Measurements from ENCODE around the gene MAML3. TPM values are rescaled to one million over a fixed set of nuclear protein-coding genes. Genes with fewer than 3 reads are reported as not detected.

The MAML3 gene
- total and polyA plus RNA-seq, 2 donors, result 4.3 to 5.2 TPM

DNA sequence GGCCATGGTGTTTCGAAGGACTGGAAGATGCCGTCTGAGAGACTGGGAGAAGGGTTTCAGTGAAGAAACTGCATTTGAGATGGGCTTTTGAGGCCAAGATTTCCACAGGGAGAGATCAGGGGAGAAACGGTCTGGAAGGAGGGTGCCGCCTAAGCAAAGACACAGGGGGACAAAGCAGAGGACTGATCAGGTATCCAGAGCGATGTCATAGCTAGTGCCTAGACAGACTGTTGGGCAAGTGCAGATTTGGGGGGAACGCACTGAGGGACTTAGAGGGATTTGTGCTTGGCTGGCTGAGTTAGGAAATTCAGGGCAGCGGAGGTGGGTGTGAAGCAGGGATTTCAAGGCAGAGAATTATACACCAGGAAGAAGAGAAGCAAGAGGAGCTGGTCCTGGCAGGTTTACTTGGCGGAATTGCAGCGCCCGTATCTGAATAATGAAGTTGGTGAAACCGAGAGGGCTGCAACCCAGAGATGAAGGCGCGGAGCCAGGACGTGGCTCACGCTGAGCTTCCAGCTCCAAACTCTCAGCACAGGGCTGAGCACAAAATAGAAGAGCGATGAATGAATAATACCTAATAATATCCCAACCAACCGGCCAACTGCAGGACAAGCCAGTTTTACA is 106.9 kb downstream of the MAML3 start:
- H3K4me3 ChIP-seq (ENCODE audit: low read length in 2 of 2), result no peak overlapping the region
- no peak for DNase-seq (ENCODE audit: low read depth in 6 of 9, low spot score in 9 of 9)
- H3K36me3 ChIP-seq (ENCODE audit: control insufficient read depth in 2 of 2, insufficient read depth in 2 of 2, low read length in 1 of 2), result no peaks in the 10 kb centered on the region
- WGBS, result 93% methylated on average over 17 of the region's 17 CpGs
- H3K27me3 ChIP-seq (ENCODE audit: control insufficient read depth in 2 of 2, insufficient read depth in 1 of 2, low read length in 1 of 2), result no peaks in the 10 kb centered on the region
- peaks cover 41 to 66% of the 10 kb centered on the region in 2 donors for H3K4me1 ChIP-seq (ENCODE audit: control insufficient read depth in 2 of 2, insufficient read depth in 2 of 2, low read length in 2 of 2)
- peak overlapping the region in 1 of 2 donors; percentile 95 for H3K27ac ChIP-seq (ENCODE audit: low read depth in 1 of 2, low read length in 1 of 2)
- no peaks in the 10 kb centered on the region for H3K9me3 ChIP-seq (ENCODE audit: control insufficient read depth in 2 of 2, insufficient read depth in 1 of 2, low read length in 1 of 2)

DNA sequence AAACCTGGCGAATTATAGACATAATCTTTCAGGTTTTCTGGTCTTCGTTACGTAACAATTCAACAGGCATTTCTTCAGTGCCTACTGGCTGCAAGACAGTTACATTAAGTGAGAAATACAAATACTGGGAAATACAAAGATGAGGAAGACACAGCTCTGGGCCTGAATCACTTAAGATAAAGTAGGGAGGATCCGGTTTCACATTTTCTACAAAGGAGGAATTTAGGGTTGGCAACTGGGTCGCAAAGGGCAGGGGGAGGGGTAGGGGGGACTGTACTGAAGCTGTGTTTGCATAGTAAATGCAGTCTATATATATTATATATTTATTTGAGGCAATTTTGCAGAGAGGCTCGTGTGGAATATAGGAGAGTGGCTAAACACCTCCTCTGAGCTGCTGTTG is 107.4 kb downstream of the MAML3 start:
- Histone ChIP-seq H3K27me3 (ENCODE audit: control insufficient read depth in 2 of 2, insufficient read depth in 1 of 2, low read length in 1 of 2) (no peaks in the 10 kb centered on the region), H3K4me3 (ENCODE audit: low read length in 2 of 2) (no peak overlapping the region), H3K9me3 (ENCODE audit: control insufficient read depth in 2 of 2, insufficient read depth in 1 of 2, low read length in 1 of 2) (no peaks in the 10 kb centered on the region), H3K4me1 (ENCODE audit: control insufficient read depth in 2 of 2, insufficient read depth in 2 of 2, low read length in 2 of 2) (peaks cover 44 to 63% of the 10 kb centered on the region in 2 donors), H3K36me3 (ENCODE audit: control insufficient read depth in 2 of 2, insufficient read depth in 2 of 2, low read length in 1 of 2) (no peaks in the 10 kb centered on the region), H3K27ac (ENCODE audit: low read depth in 1 of 2, low read length in 1 of 2) (peak overlapping the region in 1 of 2 donors; percentile 44)
- WGBS, result 86% methylated on average over 6 of the region's 6 CpGs
- DNase-seq (ENCODE audit: low read depth in 6 of 9, low spot score in 9 of 9), result no peak

DNA sequence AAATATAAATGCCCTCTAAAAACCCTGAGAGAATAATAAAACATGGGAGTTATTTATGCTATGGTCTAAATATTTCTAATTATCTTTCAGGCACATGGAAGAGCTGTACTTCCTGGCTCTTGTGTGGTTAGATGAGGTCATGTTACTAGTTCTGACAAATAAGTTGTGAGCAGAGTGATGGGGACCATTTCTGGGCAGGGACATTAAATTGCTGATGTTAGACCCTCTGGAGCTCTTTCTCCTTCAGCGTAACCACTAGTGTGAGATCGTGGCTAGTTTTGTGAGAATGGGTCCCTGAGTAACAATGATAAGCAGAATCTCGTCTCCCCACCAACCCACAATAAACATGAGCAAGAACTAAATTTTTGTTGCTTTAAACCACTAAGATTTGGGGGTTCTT is 108.0 kb downstream of the MAML3 start:
- Histone ChIP-seq H3K9me3 (ENCODE audit: control insufficient read depth in 2 of 2, insufficient read depth in 1 of 2, low read length in 1 of 2) (no peaks in the 10 kb centered on the region), H3K4me1 (ENCODE audit: control insufficient read depth in 2 of 2, insufficient read depth in 2 of 2, low read length in 2 of 2) (peaks cover 44 to 63% of the 10 kb centered on the region in 2 donors), H3K36me3 (ENCODE audit: control insufficient read depth in 2 of 2, insufficient read depth in 2 of 2, low read length in 1 of 2) (no peaks in the 10 kb centered on the region), H3K27me3 (ENCODE audit: control insufficient read depth in 2 of 2, insufficient read depth in 1 of 2, low read length in 1 of 2) (no peaks in the 10 kb centered on the region), H3K27ac (ENCODE audit: low read depth in 1 of 2, low read length in 1 of 2) (peak overlapping the region in 1 of 2 donors; percentile 38), H3K4me3 (ENCODE audit: low read length in 2 of 2) (no peak overlapping the region)
- WGBS, result 33% methylated on average over 3 of the region's 3 CpGs
- DNase-seq (ENCODE audit: low read depth in 6 of 9, low spot score in 9 of 9), result no peak

DNA sequence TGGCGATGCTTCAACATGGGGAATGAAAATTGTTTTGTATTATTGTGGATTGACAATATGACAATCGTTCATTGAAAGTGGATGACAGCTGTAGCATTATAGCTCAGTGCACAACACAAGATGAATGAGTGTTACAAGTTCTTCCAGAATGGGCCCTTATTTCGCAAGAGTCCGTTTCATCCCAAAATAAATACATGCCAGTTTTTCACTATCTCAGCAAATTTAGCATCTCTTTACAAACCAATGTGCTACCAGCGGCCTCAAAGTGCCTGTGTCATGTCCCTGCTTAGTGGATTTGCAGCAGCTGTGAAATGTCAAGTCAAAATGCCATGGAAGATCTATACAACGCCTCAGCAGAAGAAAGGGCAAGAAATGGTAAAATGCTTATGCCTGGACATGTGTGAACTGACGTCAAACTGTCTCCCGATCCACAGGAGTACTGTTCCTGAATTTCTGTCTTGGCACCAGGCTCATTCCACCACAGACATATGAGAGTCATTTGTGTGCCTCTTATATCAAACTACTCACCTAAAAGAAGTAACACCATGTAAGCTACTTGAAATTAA is 109.6 kb downstream of the MAML3 start:
- no peaks in the 10 kb centered on the region for H3K27me3 ChIP-seq (ENCODE audit: control insufficient read depth in 2 of 2, insufficient read depth in 1 of 2, low read length in 1 of 2)
- H3K27ac ChIP-seq (ENCODE audit: low read depth in 1 of 2, low read length in 1 of 2), result peak overlapping the region; percentile 46 to 48
- no peaks in the 10 kb centered on the region for H3K36me3 ChIP-seq (ENCODE audit: control insufficient read depth in 2 of 2, insufficient read depth in 2 of 2, low read length in 1 of 2)
- H3K4me1 ChIP-seq (ENCODE audit: control insufficient read depth in 2 of 2, insufficient read depth in 2 of 2, low read length in 2 of 2), result peaks cover 37 to 55% of the 10 kb centered on the region in 2 donors
- no peak overlapping the region for H3K4me3 ChIP-seq (ENCODE audit: low read length in 2 of 2)
- 94% methylated on average over 8 of the region's 8 CpGs for WGBS
- H3K9me3 ChIP-seq (ENCODE audit: control insufficient read depth in 2 of 2, insufficient read depth in 1 of 2, low read length in 1 of 2), result no peaks in the 10 kb centered on the region
- DNase-seq (ENCODE audit: low read depth in 6 of 9, low spot score in 9 of 9), result no peak

DNA sequence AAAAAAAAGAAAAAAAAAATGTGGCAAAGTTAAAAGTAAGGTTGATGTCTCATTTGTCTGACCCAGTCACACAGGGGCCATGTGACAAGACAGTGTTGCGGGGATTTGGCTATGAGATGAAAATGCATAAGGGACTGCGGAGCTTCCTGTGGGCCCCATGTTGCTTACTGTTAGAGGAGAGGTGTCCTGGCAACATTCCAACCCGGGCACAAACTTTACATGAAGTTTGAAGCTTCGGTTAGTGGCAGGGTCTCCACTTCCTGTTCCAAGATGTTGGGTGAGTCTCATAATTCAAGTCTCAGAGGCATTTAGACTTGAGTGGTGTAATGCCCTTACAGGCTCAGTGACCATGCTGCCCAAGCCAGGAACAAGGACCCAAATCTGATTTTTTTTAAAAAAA is 111.3 kb downstream of the MAML3 start:
- no peaks in the 10 kb centered on the region for H3K27me3 ChIP-seq (ENCODE audit: control insufficient read depth in 2 of 2, insufficient read depth in 1 of 2, low read length in 1 of 2)
- no peak overlapping the region for H3K27ac ChIP-seq (ENCODE audit: low read depth in 1 of 2, low read length in 1 of 2)
- H3K36me3 ChIP-seq (ENCODE audit: control insufficient read depth in 2 of 2, insufficient read depth in 2 of 2, low read length in 1 of 2), result no peaks in the 10 kb centered on the region
- WGBS, result 12% methylated on average over 4 of the region's 4 CpGs
- no peak overlapping the region for H3K4me3 ChIP-seq (ENCODE audit: low read length in 2 of 2)
- DNase-seq (ENCODE audit: low read depth in 6 of 9, low spot score in 9 of 9), result peak in 1 of 9 donors; percentile 54
- H3K9me3 ChIP-seq (ENCODE audit: control insufficient read depth in 2 of 2, insufficient read depth in 1 of 2, low read length in 1 of 2), result no peaks in the 10 kb centered on the region
- peaks cover 38 to 55% of the 10 kb centered on the region in 2 donors for H3K4me1 ChIP-seq (ENCODE audit: control insufficient read depth in 2 of 2, insufficient read depth in 2 of 2, low read length in 2 of 2)

DNA sequence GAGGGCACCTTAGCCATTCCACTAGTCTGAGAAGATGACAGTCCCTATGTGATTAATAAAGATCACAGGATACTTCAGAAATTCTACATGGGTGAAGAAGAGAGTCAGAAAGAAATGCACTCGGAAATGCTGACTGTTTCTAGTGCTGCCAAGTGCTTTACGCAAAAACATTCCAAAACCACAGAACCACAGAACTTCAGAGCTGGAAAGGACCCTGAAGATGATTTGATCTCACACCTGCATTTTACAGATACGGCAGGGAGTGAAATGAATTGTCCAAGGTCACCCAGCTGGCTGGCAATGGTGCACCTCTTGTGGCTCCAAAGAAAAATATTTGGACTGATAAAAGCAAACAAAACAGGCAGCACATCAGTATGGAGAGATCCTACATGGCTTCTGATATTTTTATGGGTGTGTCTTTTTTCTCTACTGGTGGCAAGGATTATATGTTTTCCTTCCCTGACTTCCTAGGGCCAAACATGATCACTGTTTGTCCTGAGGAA is 115.9 kb downstream of the MAML3 start:
- no peaks in the 10 kb centered on the region for H3K36me3 ChIP-seq (ENCODE audit: control insufficient read depth in 2 of 2, insufficient read depth in 2 of 2, low read length in 1 of 2)
- H3K4me1 ChIP-seq (ENCODE audit: control insufficient read depth in 2 of 2, insufficient read depth in 2 of 2, low read length in 2 of 2), result peaks cover 38 to 47% of the 10 kb centered on the region in 2 donors
- H3K27ac ChIP-seq (ENCODE audit: low read depth in 1 of 2, low read length in 1 of 2), result peak overlapping the region in 1 of 2 donors; percentile 63
- H3K9me3 ChIP-seq (ENCODE audit: control insufficient read depth in 2 of 2, insufficient read depth in 1 of 2, low read length in 1 of 2), result no peaks in the 10 kb centered on the region
- H3K27me3 ChIP-seq (ENCODE audit: control insufficient read depth in 2 of 2, insufficient read depth in 1 of 2, low read length in 1 of 2), result no peaks in the 10 kb centered on the region
- WGBS, result 8% methylated on average over 3 of the region's 3 CpGs
- H3K4me3 ChIP-seq (ENCODE audit: low read length in 2 of 2), result no peak overlapping the region
- DNase-seq (ENCODE audit: low read depth in 6 of 9, low spot score in 9 of 9), result peak in 5 of 9 donors; percentile 28 to 69 (median 49)

DNA sequence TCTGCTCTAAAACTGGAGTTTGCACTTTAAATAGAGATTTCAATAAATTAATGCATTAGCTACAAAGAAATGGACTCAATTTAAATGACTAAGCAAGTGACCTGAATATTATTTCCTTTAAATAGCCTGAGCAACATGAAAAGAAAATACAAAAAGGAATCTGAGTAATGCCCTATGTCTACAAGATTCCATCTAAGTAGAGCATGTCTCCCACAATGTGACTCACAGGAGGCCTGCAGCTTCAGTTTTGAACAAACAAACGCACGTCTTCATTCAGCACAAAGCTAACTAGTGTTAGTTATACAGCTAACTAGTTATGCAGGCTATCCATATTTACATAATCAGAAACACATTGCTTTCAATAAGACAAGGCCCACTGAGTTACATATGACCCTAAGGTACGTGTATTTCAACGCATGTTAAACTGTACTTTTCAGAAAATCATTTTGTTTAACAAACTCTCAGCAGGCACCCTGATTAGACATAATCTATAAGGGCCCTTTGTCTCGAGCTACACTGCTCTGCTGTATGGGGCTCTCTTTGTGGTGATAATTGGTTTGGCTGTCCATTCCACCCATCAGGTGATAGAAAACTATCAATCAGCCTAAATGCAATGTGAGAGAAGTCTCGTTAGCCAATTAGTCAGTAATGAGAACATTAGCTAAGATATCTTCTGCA is 116.5 kb downstream of the MAML3 start:
- Histone ChIP-seq H3K4me3 (ENCODE audit: low read length in 2 of 2) (no peak overlapping the region), H3K27ac (ENCODE audit: low read depth in 1 of 2, low read length in 1 of 2) (peak overlapping the region in 1 of 2 donors; percentile 63), H3K27me3 (ENCODE audit: control insufficient read depth in 2 of 2, insufficient read depth in 1 of 2, low read length in 1 of 2) (no peaks in the 10 kb centered on the region), H3K36me3 (ENCODE audit: control insufficient read depth in 2 of 2, insufficient read depth in 2 of 2, low read length in 1 of 2) (no peaks in the 10 kb centered on the region), H3K4me1 (ENCODE audit: control insufficient read depth in 2 of 2, insufficient read depth in 2 of 2, low read length in 2 of 2) (peaks cover 32 to 42% of the 10 kb centered on the region in 2 donors), H3K9me3 (ENCODE audit: control insufficient read depth in 2 of 2, insufficient read depth in 1 of 2, low read length in 1 of 2) (no peaks in the 10 kb centered on the region)
- 79% methylated on average over 6 of the region's 6 CpGs for WGBS
- DNase-seq (ENCODE audit: low read depth in 6 of 9, low spot score in 9 of 9), result no peak

DNA sequence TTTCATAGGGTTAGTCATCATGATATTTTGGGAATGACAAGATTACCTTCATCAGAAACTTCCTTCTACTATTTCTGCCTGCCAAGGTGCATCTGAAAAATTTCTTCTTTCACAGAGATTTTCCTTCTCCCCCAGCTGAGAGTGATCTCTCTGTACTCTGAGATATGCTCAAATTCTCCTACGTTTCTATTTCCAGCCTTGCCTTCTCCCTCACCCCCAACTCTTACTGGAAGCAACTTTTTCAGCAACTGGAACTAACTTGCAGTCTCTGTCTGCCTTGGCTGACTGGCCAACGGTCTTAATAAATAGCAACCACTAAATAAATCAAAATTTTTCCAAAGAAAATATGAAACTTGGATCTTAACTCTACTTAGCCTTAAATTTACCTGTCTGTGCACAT is 122.3 kb downstream of the MAML3 start:
- 94% methylated on average over 2 of the region's 2 CpGs for WGBS
- H3K4me3 ChIP-seq (ENCODE audit: low read length in 2 of 2), result no peak overlapping the region
- DNase-seq (ENCODE audit: low read depth in 6 of 9, low spot score in 9 of 9), result no peak
- no peaks in the 10 kb centered on the region for H3K9me3 ChIP-seq (ENCODE audit: control insufficient read depth in 2 of 2, insufficient read depth in 1 of 2, low read length in 1 of 2)
- no peak overlapping the region for H3K27ac ChIP-seq (ENCODE audit: low read depth in 1 of 2, low read length in 1 of 2)
- H3K36me3 ChIP-seq (ENCODE audit: control insufficient read depth in 2 of 2, insufficient read depth in 2 of 2, low read length in 1 of 2), result no peaks in the 10 kb centered on the region
- no peaks in the 10 kb centered on the region for H3K27me3 ChIP-seq (ENCODE audit: control insufficient read depth in 2 of 2, insufficient read depth in 1 of 2, low read length in 1 of 2)
- H3K4me1 ChIP-seq (ENCODE audit: control insufficient read depth in 2 of 2, insufficient read depth in 2 of 2, low read length in 2 of 2), result peaks cover 8 to 9% of the 10 kb centered on the region in 2 donors

DNA sequence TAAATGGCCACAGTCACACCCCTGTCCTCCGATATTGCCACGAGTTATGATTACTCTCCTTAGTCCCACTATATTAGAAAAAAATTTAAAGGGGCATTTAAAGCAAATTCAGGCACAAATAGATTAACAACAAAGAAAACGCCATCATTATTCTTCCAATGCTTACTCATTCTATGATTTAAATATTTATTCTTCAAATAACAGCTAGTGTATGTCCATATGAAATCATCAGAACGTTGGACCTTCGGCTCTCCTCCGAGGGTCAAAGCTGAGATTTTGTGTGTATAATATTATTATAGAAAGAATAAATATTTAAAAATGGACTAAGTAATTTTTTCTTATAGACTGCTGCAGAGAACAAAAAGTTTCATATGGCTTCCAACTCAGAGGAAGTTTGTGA is 122.9 kb downstream of the MAML3 start:
- DNase-seq (ENCODE audit: low read depth in 6 of 9, low spot score in 9 of 9), result no peak
- H3K27ac ChIP-seq (ENCODE audit: low read depth in 1 of 2, low read length in 1 of 2), result no peak overlapping the region
- H3K36me3 ChIP-seq (ENCODE audit: control insufficient read depth in 2 of 2, insufficient read depth in 2 of 2, low read length in 1 of 2), result no peaks in the 10 kb centered on the region
- H3K4me1 ChIP-seq (ENCODE audit: control insufficient read depth in 2 of 2, insufficient read depth in 2 of 2, low read length in 2 of 2), result peaks cover 2% of the 10 kb centered on the region in 2 donors
- no peak overlapping the region for H3K4me3 ChIP-seq (ENCODE audit: low read length in 2 of 2)
- WGBS, result 97% methylated on average over 6 of the region's 6 CpGs
- no peaks in the 10 kb centered on the region for H3K27me3 ChIP-seq (ENCODE audit: control insufficient read depth in 2 of 2, insufficient read depth in 1 of 2, low read length in 1 of 2)
- no peaks in the 10 kb centered on the region for H3K9me3 ChIP-seq (ENCODE audit: control insufficient read depth in 2 of 2, insufficient read depth in 1 of 2, low read length in 1 of 2)
